ENCODE data around the gene TAOK2. TPM values are rescaled to one million over a fixed set of nuclear protein-coding genes. Genes with fewer than 3 reads are reported as not detected.

The TAOK2 gene
- total RNA-seq, 1 donor from 2014 or later, result 39.7 TPM

DNA sequence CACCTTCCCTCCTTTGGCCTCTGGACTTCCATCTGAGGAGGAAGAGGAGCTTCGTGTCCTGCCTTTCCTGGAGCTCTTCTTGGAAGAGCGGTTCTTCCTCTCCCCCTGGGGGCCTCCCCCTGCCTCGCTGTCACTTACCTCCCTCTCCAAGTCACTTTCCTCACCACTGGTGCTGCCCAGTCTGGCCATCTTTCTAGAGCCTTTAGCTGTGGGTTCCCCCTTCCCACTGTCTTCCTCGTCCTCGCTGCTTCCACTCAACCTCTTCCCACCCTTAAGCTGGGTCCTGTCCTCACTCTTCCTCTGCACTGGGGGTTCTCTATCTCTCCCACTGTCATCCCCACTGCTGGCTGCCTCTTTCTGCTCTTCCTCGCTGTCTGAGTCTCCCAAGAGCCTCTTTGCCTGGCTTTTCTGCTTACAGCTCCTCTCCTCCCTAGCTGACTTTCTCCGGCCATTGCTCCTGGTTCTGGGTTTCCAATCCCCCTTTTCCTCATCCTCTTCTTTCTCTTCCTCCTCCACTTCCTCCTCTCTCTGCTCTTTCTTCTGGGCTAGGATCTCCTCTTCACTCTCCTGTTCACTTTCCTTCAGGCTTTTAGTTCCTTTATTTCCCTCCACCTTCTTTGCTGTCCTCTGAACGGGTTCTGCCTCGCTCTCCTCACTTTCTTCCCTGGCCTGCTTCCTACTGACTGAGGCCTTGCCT, 20.4 kb downstream of the TAOK2 start:
- intact Hi-C loops (cut with micrococcal nuclease), result loop anchor here (10.0 kb wide), 1 partner anchor 381 kb away; the partner anchor contains the start of genes MYL11 and TBC1D10B
- Mint-ChIP-seq H3K27ac (peak overlapping the region; percentile 96), H3K27me3 (ENCODE audit: insufficient read depth) (no peaks in the 10 kb centered on the region), H3K4me3 (peak overlapping the region; percentile 98), H3K9me3 (no peaks in the 10 kb centered on the region), H3K36me3 (ENCODE audit: low read depth) (peaks cover 53% of the 10 kb centered on the region), H3K4me1 (ENCODE audit: low read depth) (peaks cover 31% of the 10 kb centered on the region)
- no peak for DNase-seq (ENCODE audit: low spot score)

DNA sequence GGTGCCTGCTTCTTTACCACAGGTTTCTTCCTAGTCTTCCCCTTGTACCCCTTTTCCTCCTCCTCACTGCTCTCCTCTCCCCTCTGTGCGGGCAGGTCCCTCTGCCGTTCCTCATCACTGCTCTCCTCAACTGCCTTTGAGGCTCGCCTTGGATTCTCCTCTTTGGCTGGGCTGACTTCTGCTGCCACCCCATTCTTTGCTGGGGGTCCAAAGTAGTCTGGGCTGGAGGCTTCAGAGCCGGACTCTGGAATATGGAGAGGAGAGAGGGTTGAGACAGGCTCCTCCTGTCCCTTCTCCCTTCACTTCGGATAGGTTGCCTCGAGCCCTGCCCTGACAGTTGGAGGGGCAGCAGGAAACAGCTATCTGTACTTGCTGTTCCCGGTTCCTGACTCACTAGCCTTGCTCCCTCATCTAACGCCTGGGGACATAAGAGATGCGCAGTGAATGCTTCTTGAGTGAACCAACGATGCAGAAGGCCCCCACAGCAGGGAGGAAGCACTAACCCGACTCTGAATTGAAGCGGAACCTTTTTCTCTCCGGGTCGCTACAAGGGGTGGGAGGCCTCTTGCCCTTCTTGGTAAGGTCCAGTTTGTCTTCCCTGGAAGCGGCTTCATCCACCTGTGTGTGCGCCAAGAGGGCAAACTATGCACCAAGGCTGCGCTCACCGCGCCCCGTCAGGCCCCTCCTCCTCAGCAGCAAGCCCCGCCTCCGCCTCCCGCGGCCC, 21.1 kb downstream of the TAOK2 start:
- Mint-ChIP-seq H3K27ac (peak overlapping the region; percentile 96), H3K36me3 (ENCODE audit: low read depth) (peaks cover 52% of the 10 kb centered on the region), H3K9me3 (no peaks in the 10 kb centered on the region), H3K4me3 (peak overlapping the region; percentile 98), H3K27me3 (ENCODE audit: insufficient read depth) (no peaks in the 10 kb centered on the region), H3K4me1 (ENCODE audit: low read depth) (peaks cover 38% of the 10 kb centered on the region)
- intact Hi-C loops (cut with micrococcal nuclease), result loop anchor here (10.0 kb wide), 1 partner anchor 380 kb away; the partner anchor contains the start of genes MYL11 and TBC1D10B
- DNase-seq (ENCODE audit: low spot score), result peak; percentile 70

DNA sequence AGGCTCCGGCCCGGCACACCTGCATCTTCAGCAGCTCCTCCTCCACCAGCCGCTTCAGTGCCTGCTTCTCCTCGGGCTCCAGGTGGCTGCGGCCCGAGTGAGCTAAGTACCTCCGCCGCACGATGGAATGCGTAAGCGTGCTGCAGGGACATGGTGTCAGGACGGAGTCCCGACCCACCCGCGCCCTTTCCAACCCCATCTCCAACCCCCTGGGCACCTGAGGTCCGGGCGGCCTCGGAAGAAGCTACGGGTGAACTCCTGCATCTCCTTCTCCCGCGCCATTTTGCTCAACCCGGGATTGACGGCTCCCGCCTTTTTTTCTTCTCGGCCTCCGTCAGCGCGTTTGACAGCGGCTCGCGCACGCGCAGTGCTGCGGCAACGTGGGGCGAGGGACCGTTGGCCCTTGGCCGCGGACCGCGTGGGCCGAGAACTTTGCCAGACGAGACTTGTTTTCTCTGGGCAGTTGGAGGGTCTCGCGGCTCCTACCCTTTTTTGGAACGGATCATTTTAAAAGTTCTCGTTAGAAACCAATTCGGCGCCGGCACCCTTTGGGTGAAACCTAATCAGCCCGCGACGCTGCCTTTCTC, 21.7 kb downstream of the TAOK2 start, which contains the start of gene HIRIP3:
HIRIP3 (minus strand) TSS at position 294 of the 587 bp plus-strand sequence; CDS start at position 282, 12 bp downstream.
- H3K36me3 Mint-ChIP-seq (ENCODE audit: low read depth), result peaks cover 53% of the 10 kb centered on the region
- peak; percentile 85 for DNase-seq (ENCODE audit: low spot score)
- H3K4me1 Mint-ChIP-seq (ENCODE audit: low read depth), result peaks cover 39% of the 10 kb centered on the region
- intact Hi-C loops (cut with micrococcal nuclease), result loop anchor here (10.0 kb wide), 1 partner anchor 379 kb away; the partner anchor contains the start of genes MYL11 and TBC1D10B
- peak within 1 kb of the TSS; percentile 98 for H3K4me3 Mint-ChIP-seq
- no peaks in the 10 kb centered on the region for H3K27me3 Mint-ChIP-seq (ENCODE audit: insufficient read depth)
- no peaks in the 10 kb centered on the region for H3K9me3 Mint-ChIP-seq
- peak within 1 kb of the TSS; percentile 96 for H3K27ac Mint-ChIP-seq

DNA sequence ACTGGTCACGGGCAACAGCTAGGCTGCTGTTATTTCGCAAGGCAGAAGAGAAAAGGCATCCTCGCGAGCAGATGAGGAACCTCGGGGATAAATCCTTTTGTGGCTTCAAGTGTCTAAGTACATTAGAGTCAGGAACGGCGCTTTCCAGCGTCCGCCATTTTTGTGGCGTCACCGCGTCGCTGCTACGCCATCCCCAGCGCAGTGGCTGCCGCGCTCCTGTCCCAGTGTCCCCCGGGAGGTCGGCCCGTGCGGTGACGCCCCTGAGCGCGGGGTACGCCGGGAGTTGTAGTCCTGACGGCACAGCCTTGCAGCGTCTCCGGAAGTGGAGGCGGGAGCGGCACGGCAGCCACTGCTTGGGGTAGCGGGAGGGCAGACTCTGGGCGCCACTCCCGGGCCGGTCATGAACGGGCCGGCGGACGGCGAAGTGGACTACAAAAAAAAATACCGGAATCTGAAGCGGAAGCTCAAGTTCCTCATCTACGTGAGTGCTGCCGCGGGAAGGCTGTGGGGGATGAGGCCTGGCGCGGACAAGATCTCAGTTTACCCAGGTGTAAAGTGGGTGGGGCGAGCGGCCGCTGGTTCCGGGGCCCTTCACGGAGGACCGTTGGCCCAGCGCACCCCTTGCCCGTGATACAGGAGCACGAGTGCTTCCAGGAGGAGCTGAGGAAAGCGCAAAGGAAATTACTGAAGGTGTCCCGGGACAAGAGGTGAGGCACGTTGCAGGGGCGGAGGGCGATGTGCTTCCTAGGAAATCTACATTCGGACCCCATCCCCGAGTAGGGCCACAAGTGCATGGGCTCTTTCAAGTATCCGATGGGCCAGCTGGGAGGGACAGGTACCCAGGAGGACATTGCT, 22.5 kb downstream of the TAOK2 start, which contains the start of gene INO80E:
INO80E (plus strand) TSS at position 331 of the 855 bp plus-strand sequence; CDS start at position 401, 70 bp downstream.
- intact Hi-C loops (cut with micrococcal nuclease), result loop anchor here (1.0 to 10.0 kb wide), 9 partner anchors 23 to 379 kb away; partner anchors contain the start of genes ALDOA, CDIPT, KCTD13 and KIF22
- peak; percentile 99 for DNase-seq (ENCODE audit: low spot score)

DNA sequence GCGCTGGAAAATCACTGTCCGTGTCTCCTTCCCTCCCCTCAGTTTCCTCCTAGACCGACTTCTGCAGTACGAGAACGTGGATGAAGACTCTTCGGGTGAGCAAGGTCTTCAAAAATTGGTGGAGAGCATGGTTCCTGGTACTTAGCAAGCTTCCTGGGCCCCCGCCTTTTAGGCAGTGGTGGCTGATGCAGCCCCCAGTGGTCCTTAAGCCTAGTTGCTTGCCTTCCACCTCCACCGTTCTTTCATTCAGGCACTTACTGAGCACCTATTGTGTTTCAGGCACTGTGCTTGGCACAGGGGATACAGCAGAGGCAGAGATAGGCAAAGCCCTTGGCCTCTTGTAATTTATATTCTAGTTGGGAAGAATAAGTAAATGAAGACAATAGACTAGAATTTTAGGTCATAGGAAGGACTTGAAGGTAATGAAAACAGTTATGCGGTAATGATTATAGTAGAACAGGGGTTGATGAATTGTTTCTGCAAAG, 23.1 kb downstream of the TAOK2 start:
- Mint-ChIP-seq H3K27me3 (ENCODE audit: insufficient read depth) (no peaks in the 10 kb centered on the region), H3K36me3 (ENCODE audit: low read depth) (peaks cover 51% of the 10 kb centered on the region)
- intact Hi-C loops (cut with micrococcal nuclease), result loop anchor here (1.0 to 10.0 kb wide), 9 partner anchors 24 to 378 kb away; partner anchors contain the start of genes ALDOA, CDIPT, KCTD13 and KIF22

More for the DNA sequence above, 22.5 kb downstream of the TAOK2 start, which contains the start of gene INO80E:
- H3K4me1 Mint-ChIP-seq (ENCODE audit: low read depth), result peaks cover 39% of the 10 kb centered on the region
- peaks cover 50% of the 10 kb centered on the region for H3K36me3 Mint-ChIP-seq (ENCODE audit: low read depth)
- peak within 1 kb of the TSS; percentile 98 for H3K4me3 Mint-ChIP-seq
- no peaks in the 10 kb centered on the region for H3K9me3 Mint-ChIP-seq
- no peaks in the 10 kb centered on the region for H3K27me3 Mint-ChIP-seq (ENCODE audit: insufficient read depth)
- H3K27ac Mint-ChIP-seq, result peak within 1 kb of the TSS; percentile 96

DNA sequence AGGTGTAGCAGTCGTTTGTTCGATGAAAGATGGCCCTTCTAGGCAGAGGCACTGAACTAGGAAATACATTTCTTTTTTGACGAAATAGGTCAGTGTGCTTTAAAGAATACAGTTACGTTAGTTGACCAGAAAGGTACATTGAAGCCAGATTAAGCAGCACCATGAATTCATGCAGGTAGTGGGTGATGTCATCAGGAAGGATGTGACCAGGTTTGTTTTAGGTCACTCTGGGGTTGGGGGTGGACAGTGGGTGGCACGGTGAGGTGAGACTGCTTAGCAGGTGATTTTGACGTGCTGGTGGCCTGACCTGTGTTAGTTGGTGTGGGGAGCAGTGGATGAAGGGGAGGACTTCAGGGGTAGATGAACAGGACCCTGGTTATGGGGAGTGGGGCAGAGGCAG, 25.9 kb downstream of the TAOK2 start:
- intact Hi-C loops (cut with micrococcal nuclease), result loop anchor here (10.0 kb wide), 1 partner anchor 375 kb away; the partner anchor contains the start of genes MYL11 and TBC1D10B
- no peak for DNase-seq (ENCODE audit: low spot score)
- H3K4me3 Mint-ChIP-seq, result no peak overlapping the region
- peaks cover 45% of the 10 kb centered on the region for H3K36me3 Mint-ChIP-seq (ENCODE audit: low read depth)
- H3K27ac Mint-ChIP-seq, result no peak overlapping the region
- H3K4me1 Mint-ChIP-seq (ENCODE audit: low read depth), result peaks cover 30% of the 10 kb centered on the region
- no peaks in the 10 kb centered on the region for H3K27me3 Mint-ChIP-seq (ENCODE audit: insufficient read depth)
- H3K9me3 Mint-ChIP-seq, result no peaks in the 10 kb centered on the region

More for the DNA sequence above, 23.1 kb downstream of the TAOK2 start:
- DNase-seq (ENCODE audit: low spot score), result no peak
- Mint-ChIP-seq H3K4me1 (ENCODE audit: low read depth) (peaks cover 39% of the 10 kb centered on the region), H3K9me3 (no peaks in the 10 kb centered on the region), H3K27ac (peak overlapping the region; percentile 96), H3K4me3 (peak overlapping the region; percentile 98)

DNA sequence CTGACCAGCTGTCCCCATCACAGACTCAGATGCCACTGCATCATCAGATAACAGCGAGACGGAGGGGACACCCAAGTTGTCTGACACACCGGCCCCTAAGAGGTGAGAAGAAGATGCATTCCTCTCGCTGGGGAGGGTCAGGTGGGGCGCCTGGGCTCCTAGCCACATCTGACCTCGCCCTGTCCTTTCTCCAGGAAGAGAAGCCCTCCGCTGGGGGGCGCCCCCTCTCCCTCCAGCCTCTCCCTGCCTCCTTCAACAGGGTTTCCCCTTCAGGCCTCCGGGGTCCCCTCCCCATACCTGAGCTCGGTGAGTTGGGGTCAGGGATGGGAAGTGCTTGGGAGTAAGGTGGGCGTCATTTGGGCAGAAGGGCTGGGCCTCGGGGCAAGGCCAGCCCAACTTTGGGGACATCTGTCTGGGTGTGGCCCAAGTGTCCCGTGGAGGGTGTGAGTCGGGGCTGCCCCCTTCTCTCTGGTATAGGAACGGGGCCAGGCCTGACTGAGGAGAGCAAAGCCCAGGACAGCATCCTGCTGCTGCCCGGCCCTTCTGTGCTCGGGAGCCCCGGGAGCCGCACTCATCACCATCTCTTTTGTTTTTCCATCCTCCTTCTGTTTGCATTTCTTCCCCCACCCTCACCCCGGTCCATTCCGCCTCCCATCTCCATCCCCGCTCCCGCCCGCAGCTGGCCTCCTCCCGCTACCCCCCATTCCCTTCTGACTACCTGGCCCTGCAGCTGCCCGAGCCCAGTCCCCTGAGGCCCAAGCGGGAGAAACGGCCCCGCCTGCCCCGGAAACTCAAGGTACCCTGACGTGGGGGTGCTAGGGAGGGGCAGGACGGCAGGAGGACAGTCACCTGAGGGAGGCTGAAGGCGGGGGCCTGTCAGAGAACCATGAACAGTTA, 27.3 kb downstream of the TAOK2 start:
- Mint-ChIP-seq H3K27me3 (ENCODE audit: insufficient read depth) (no peaks in the 10 kb centered on the region), H3K4me1 (ENCODE audit: low read depth) (peaks cover 26% of the 10 kb centered on the region), H3K27ac (no peak overlapping the region), H3K36me3 (ENCODE audit: low read depth) (peaks cover 41% of the 10 kb centered on the region), H3K4me3 (no peak overlapping the region), H3K9me3 (no peaks in the 10 kb centered on the region)
- DNase-seq (ENCODE audit: low spot score), result no peak
- intact Hi-C loops (cut with micrococcal nuclease), result no loop called here

DNA sequence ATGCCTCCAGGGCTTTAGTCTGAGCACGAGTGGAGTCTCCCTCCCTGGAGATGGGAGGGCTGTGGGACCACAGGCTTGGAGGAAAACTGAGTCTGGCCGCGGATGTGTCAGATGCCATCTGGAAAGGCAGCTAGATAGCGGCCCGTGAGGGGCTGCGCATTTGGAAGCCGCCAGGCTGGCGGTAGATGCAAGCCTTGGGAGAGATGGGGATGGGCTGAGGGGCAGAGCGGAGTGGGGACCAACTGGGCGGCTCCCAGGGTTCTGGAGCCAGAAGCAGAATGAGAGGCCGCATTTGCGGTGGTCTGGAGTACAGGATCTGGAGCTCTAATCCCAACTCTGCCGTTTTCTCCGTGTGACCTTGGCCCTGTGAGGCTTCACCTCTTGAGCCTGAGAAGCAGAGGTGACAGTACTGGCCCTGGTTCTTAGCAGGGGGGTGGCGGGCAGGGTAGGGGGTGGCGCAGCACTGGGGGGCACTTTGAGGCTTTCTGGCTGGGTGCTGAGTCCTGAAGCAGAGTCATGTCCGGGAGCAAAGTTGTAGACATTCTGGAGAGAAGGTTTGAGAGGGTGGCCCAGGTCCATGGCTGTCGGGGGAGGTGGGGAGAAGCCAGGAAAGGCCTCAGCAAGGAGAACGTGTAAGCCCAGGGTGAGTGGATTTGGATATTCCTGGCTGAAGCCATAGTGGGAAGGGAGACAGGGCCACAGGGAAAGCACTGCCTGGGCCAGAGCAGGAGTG, 29.1 kb downstream of the TAOK2 start:
- H3K36me3 Mint-ChIP-seq (ENCODE audit: low read depth), result peaks cover 31% of the 10 kb centered on the region
- H3K9me3 Mint-ChIP-seq, result no peaks in the 10 kb centered on the region
- H3K27me3 Mint-ChIP-seq (ENCODE audit: insufficient read depth), result peaks cover 2% of the 10 kb centered on the region
- no peak for DNase-seq (ENCODE audit: low spot score)
- no peak overlapping the region for H3K4me3 Mint-ChIP-seq
- H3K4me1 Mint-ChIP-seq (ENCODE audit: low read depth), result peaks cover 18% of the 10 kb centered on the region
- H3K27ac Mint-ChIP-seq, result peak overlapping the region; percentile 36
- intact Hi-C loops (cut with micrococcal nuclease), result no loop called here

DNA sequence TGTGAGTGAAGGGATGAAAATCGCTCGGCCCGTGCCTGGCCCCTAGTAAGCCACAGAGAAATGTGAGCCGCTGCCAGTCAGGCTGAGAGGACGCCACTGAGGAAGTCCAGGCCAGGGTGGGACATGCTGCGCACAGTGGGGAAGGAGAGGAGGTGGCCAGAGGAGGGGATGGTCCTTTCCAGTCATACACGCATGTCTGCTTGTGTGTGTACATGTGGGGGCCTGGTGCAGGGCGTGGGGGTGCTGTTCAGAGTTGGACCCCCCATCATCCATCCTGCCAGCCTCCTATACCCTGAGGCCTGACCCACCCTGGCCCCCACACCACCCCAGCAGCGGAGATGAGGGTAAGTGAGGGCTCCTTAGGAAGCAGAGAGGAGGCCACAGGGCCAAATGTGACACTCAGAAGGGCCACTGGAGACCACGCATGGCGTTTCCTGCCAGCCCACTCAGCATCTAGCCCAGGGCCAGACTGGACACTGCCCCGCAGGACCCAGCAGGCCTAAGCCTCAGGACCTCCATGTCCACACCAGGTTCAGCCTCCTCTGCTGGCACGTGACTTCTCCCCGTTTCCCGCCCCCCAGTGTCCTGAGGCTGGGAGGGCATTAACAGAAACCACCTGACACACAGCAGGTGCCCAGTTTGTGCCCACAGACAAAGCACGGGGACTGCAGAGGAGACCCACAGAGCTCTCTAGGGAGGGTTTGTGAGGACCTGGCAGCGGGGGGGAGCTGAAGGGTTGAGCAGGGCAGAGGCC, 30.2 kb downstream of the TAOK2 start:
- Mint-ChIP-seq H3K9me3 (no peaks in the 10 kb centered on the region), H3K4me1 (ENCODE audit: low read depth) (peaks cover 10% of the 10 kb centered on the region), H3K36me3 (ENCODE audit: low read depth) (peaks cover 22% of the 10 kb centered on the region), H3K27me3 (ENCODE audit: insufficient read depth) (peaks cover 7% of the 10 kb centered on the region), H3K27ac (no peak overlapping the region), H3K4me3 (no peak overlapping the region)
- no peak for DNase-seq (ENCODE audit: low spot score)
- intact Hi-C loops (cut with micrococcal nuclease), result no loop called here

DNA sequence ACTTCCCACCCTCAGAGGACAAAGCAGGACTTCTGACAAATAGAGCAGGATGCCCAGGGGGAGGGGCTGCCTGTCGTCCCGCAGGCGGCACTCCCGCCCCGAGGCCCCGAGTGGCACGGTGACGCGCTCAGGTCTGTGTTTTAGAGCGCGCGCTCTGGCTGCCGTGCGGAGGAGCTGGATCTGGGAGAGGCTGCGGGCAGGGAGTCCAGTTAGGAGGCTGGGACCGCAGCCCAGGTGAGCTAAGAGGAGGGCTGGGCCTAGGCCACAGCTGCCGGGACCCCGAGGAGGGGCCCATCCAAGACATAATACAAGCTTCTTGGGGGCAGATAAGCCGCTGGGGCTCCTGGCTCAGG, 30.7 kb downstream of the TAOK2 start:
- Mint-ChIP-seq H3K4me1 (ENCODE audit: low read depth) (peaks cover 5% of the 10 kb centered on the region), H3K27ac (no peak overlapping the region), H3K36me3 (ENCODE audit: low read depth) (peaks cover 20% of the 10 kb centered on the region), H3K4me3 (no peak overlapping the region), H3K9me3 (no peaks in the 10 kb centered on the region), H3K27me3 (ENCODE audit: insufficient read depth) (peaks cover 9% of the 10 kb centered on the region)
- DNase-seq (ENCODE audit: low spot score), result no peak
- intact Hi-C loops (cut with micrococcal nuclease), result no loop called here
